H1 (cell line): ENCODE data around the gene VSIG2. TPM values are rescaled to one million over a fixed set of nuclear protein-coding genes. Genes with fewer than 3 reads are reported as not detected.

ENCODE experiments used
- ATF2 ChIP-seq: IDR thresholded peaks from 2 replicates; pipeline ENCODE4 v1.6.1; 2012; ENCODE audit warnings: low read length, inconsistent platforms
- CBX8 ChIP-seq: fragments of 300-800, 300-1000 bp; sonication (generic); IDR thresholded peaks from 2 replicates; pipeline ENCODE4 v1.7.1; 2016; ENCODE audit warnings: low read depth, low read length, borderline replicate concordance
- CHD7 ChIP-seq: fragments of 300-600 bp; sonication (generic); IDR thresholded peaks from 2 replicates; pipeline ENCODE4 v1.7.1; 2012; ENCODE audit warnings: low read length, moderate library complexity, mild to moderate bottlenecking, inconsistent platforms; ENCODE audit not compliant: insufficient replicate concordance
- EGR1 ChIP-seq: IDR thresholded peaks from 2 replicates; pipeline ENCODE4 v1.6.1; 2011; ENCODE audit warnings: low read depth, low read length, borderline replicate concordance
- EZH2 ChIP-seq: fragments of 200-600 bp; sonication (generic); IDR thresholded peaks from 2 replicates; pipeline ENCODE4 v1.7.1; 2012; ENCODE audit warnings: low read depth, mild to moderate bottlenecking, moderate library complexity, low read length, inconsistent platforms; ENCODE audit not compliant: severe bottlenecking
- HDAC2 ChIP-seq, 2 experiments: fragments of 300-600 bp in 1 of 2; sonication (generic) in 1 of 2; IDR thresholded peaks; 2 replicates each; pipeline ENCODE4 v1.6.1; 2011 to 2012; ENCODE audit warnings: low read depth in 2 of 2, low read length in 2 of 2, mild to moderate bottlenecking in 2 of 2, moderate library complexity in 2 of 2, borderline replicate concordance in 1 of 2, inconsistent platforms in 1 of 2
- SUZ12 ChIP-seq: fragments of 200-600 bp; sonication (generic); IDR thresholded peaks from 2 replicates; pipeline ENCODE4 v1.6.1; 2012; ENCODE audit warnings: mild to moderate bottlenecking, inconsistent platforms, low read length, moderate library complexity, mixed read lengths
- polyA plus RNA-seq, 7 experiments: library from polyadenylated mRNA; depleted of rRNA in 3 of 7; stranded (reverse) in 5 of 7; unstranded in 2 of 7; fragments of >200 nt in 5 of 7; fragments of 200-250 nt in 2 of 7; gene quantifications; 1 replicate in 5 of 7; 2 replicates in 1 of 7; 4 replicates in 1 of 7; pipeline versions ENCODE4 v1.2.1 to v1.2.3, GENCODE V29; 2011 to 2013; ENCODE audit warnings: missing spikeins in 2 of 7, mixed read lengths in 2 of 7
- total RNA-seq: library from RNA; stranded (reverse); fragmentation: NEBNext Ultra II Directional; extraction: Animal tissue kit (Norgen Biotek cat#: 25700); gene quantifications from 2 replicates; pipeline ENCODE4 v1.2.1, GENCODE V29; 2021

VSIG2 gene
- total and polyA plus RNA-seq, 2 of the 8 experiments (the other 6 are each of a cell fraction or from before 2014, with no cell fraction given) = 0.18 TPM; not detected in 1

DNA sequence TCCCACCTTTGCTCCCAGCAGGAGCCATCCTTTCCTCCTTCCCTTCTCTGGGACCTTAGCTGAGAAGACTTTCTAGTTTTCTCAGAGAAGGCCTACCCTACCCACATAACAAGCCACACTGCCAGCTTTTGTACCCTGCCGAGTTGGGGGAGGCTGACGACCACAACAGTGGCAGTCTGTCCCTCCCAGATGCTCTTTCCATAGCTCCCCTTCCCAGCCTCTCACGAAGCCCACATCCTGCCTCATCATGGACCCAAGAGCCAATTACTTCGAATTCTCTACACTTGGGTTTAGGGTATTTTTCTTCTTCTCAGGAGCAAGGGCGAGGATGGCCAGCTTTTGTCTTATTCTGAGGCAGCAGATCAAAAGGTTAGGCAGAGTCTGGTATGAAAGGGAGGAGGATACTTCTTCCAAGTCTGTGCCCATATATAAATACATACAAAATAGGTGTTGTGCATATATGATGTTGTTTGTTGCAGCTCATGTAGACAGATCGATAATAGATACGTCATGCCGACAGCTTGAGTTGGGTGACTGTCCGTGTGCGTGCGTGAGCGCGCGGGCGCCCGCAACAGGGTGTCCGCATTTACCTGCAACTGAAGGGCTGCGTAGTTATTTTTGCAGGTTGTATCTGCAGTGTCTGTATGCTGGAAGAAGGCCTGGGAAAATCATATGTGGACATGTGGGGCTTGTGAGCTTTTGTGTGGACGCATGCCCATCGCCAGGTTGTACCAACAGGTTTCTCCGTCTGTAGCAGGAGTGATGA lies 13.2 kb downstream of the VSIG2 start (continued):
- TF ChIP-seq ATF2 (no peak), EZH2 (peak; percentile 56), CHD7 (no peak), EGR1 (no peak), SUZ12 (peak; percentile 59), HDAC2 (IDR thresholded peaks at IDR 0.05; ENCODE audit: borderline replicate concordance in 1 of 2, low read depth in 2 of 2, low read length in 2 of 2) (no peak), CBX8 (0 out of 2 replicates have a peak, but pooled peaks have one; percentile 45)
